GM19099 (cell line): ENCODE data around the gene LRRC39.

Experiments
- POLR2A ChIP-seq: IDR thresholded peaks from 3 replicates; pipeline ENCODE4 v1.6.1; 2011; ENCODE audit warnings: low read depth; ENCODE audit not compliant: insufficient read length; ENCODE audit errors: extremely low read depth

The LRRC39 gene

GRCh38 chr1:100162881-100163280, 15.2 kb downstream of the LRRC39 start:
- TF ChIP-seq POLR2A, result no peak

GRCh38 chr1:100152271-100152670, 25.8 kb downstream of the LRRC39 start:
- no peak for TF ChIP-seq POLR2A

- TF ChIP-seq POLR2A, result no peak
Observed at GRCh38 chr1:100151679-100152078, 26.4 kb downstream of the LRRC39 start.

- no peak for TF ChIP-seq POLR2A
Observed at GRCh38 chr1:100147875-100148274, 30.2 kb downstream of the LRRC39 start.

- no peak for TF ChIP-seq POLR2A
Observed at GRCh38 chr1:100146958-100147357, 31.1 kb downstream of the LRRC39 start.

GRCh38 chr1:100145116-100145515, 32.9 kb downstream of the LRRC39 start:
- no peak for TF ChIP-seq POLR2A

- TF ChIP-seq POLR2A, result no peak
Observed at GRCh38 chr1:100142343-100142742, 35.7 kb downstream of the LRRC39 start.

- TF ChIP-seq POLR2A, result no peak
Observed at GRCh38 chr1:100141192-100141591, 36.9 kb downstream of the LRRC39 start.

GRCh38 chr1:100137602-100138001, 40.5 kb downstream of the LRRC39 start:
- no peak for TF ChIP-seq POLR2A

- TF ChIP-seq POLR2A, result no peak
Observed at GRCh38 chr1:100134872-100135271, 43.2 kb downstream of the LRRC39 start.

- peak; percentile 79 for TF ChIP-seq POLR2A
Observed at GRCh38 chr1:100132566-100133477, 45.2 kb downstream of the LRRC39 start, which contains the start of the genes SASS6 and TRMT13. TSS of gene SASS6 (minus strand) at chr1:100132930. CDS start at chr1:100132814, 116 bp downstream. TSS of gene TRMT13 (plus strand) at chr1:100133163. CDS start at chr1:100133169, 6 bp downstream.

GRCh38 chr1:100131623-100132022, 46.4 kb downstream of the LRRC39 start:
- TF ChIP-seq POLR2A, result no peak

GRCh38 chr1:100130552-100131077, 47.4 kb downstream of the LRRC39 start:
- TF ChIP-seq POLR2A, result no peak

GRCh38 chr1:100127226-100127625, 50.8 kb downstream of the LRRC39 start:
- TF ChIP-seq POLR2A, result no peak

GRCh38 chr1:100122177-100122576, 55.9 kb downstream of the LRRC39 start:
- no peak for TF ChIP-seq POLR2A

- no peak for TF ChIP-seq POLR2A
Observed at GRCh38 chr1:100115524-100115923, 62.5 kb downstream of the LRRC39 start.
